Stimulated activated CD4-positive, alpha-beta T cell treated with anti-CD3 and anti-CD28 coated beads, Interleukin-2, amount 100 ng/mL, for 24 hours (primary cell): ENCODE measurements around the gene TAOK1.

ENCODE experiments used
- DNase-seq, 2 donors: peaks; one replicate each; pipeline ENCODE4 v3.0.0-alpha.2; 2020

TAOK1 gene

GRCh38 chr17:29584452-29585079 is 194.4 kb downstream of the TAOK1 start:
- DNase-seq = no peak

DNA sequence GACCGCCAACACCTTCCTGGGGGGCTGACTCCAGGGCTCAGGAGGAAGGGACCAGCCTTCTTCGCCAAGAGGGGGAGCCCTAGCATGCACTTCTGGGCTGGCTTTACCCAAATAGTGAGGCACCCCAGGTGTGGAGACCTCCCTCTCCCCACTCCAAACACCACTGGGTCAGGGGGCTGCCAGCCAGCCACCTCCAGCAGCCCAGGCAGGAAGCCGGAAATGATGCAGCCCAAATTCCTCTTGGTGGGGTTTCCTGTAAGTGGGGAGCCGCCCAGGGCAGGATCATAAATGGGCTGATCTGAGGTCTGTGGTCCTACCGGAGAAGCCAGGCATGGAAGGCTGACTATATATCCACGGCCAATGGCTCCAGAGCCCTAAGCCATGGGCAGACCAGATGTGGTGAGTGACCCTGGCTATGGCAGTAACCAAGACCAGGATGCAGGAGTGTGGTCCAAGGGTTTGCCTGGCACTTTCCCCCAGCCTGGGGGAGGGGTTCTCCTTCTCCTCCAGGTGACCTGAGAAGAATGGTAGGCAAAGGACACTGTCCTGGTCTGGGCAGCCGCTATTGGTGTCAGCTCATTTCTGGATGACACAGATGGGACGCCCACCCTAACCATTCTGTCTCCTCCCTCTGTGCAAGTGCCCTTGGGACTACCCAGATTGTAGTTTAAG is 195.1 kb downstream of the TAOK1 start:
- DNase-seq = peak in 1 of 2 donors; percentile 29

DNA sequence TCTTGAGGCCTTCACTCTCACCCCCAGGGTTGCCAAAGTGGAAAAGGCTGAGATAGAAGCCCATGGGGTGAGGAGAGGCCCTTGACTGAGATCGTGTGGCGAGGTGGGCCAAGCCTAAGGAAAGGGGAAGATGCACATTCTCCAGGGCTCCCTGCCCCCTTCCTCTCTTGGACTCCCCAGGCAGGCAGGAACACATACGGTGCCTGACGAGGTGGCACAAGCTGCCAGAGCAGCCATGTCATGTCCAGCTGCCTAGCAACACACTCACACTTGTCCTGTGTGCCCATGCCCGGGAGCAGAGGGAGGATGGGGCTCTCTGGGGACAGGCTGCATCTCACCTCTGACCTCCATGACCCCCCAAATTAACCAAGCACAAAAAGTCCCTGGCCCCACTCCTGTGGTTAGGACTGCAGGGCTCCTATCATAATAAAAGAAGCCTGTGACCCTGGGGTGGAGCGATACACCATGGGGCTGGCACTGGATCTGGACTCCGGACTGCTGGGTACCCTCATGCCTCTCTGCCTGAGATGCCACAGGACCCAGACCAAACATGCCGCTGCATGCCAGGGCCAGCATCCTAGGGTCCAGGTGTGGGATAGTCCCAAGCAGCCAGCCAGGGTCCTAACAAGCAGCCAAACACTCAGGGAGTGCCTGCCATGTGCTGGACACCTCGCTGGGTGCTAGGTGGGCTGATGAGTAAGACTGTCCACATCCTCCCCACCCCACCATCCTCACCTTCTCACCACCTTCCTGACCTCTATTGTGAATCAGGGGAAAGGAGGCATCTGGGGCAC is 196.7 kb downstream of the TAOK1 start:
- DNase-seq = no peak

- no peak for DNase-seq
Observed at GRCh38 chr17:29587591-29587990, 197.4 kb downstream of the TAOK1 start.

GRCh38 chr17:29588017-29588561 is 197.9 kb downstream of the TAOK1 start:
- no peak for DNase-seq

DNA sequence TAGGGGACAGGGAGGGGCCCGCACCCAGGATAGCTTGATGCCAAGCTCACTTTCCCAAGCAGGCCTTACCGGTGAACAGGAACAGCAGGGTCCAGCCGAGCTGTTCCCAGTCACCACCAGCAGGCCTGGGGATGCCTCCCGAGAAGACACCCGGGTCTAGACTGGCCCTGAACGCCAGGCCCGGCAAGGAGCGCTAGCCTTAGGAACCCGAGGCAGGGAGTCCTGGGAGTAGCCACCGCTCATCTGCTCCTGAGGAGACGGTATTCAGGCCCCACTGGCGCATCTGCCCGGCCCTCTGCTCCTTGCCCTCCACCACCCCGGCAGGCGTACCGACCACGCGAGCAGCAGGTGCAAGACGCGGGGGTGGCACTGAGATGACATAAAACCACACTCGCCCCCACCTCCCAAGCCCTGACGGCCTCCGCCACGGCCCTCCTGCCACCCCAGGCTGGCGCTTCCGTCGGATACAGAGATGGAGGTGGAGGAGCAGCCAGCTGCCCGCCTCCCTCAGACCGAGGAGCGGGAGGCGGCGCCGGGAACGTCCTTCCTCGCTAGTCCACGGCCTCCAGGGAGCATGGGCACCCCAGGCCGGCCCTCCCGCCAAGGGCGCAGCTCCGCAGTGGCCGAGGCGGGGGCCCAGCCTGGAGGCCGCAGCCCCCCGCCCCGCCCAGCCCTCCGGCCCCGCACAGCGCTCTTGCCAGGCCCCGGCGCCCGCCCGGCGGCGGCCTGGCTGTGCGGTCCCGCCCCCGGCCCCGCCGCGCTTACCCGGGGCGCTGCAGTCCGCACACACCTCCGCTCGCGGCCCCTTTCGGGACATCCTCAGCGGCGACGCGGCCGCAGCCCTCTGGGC is 198.6 kb downstream of the TAOK1 start:
- peak; percentile 60 to 65 for DNase-seq

DNA sequence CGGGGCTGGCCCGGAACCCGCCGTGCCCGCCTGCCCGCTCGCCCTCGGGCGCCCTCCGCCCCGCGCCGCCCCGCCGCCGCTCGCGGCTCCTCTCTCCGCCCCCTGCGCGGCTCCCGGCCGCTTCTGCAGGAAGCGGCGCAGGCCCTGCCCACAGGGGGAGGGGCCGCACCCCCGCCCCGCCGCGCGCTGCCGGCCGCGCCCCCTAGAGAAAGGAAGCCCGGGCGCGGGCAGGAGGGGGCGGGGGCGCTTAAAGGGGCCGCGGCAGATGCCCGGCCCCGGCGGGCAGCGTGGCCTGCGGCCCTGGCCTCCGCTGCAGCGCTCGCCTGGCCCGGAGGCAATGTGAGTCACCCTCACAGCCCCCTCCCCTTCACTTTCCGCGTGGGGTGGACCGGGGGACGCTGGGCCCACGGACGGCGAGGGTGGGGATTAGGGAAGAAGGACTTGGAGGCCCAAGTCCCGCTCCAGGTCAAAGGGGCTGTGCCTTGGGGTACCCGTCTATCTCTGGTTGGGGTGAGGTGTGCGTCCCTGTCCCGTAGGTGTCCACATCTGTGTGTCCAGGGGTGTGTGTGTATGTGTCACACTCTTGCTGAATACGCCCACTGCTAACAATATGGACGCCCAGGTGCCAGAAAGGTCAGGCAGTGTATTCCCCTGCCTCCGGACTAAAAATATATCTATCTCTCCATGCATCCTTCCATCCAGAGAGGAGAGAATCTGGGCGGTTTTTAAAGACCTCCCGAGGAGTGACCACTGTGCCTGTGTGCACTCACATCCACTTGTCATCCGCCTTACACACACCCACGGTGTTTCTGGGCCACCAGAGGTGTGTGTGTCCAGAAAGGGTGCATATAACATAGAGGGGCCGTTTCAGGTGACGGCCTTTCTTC is 199.6 kb downstream of the TAOK1 start, which contains the start of gene GIT1:
Gene GIT1, minus strand, starts transcription at position 125 of the 887 bp plus-strand sequence. CDS start 270 bp downstream, outside the sequence.
- peak; percentile 84 to 86 for DNase-seq

DNA sequence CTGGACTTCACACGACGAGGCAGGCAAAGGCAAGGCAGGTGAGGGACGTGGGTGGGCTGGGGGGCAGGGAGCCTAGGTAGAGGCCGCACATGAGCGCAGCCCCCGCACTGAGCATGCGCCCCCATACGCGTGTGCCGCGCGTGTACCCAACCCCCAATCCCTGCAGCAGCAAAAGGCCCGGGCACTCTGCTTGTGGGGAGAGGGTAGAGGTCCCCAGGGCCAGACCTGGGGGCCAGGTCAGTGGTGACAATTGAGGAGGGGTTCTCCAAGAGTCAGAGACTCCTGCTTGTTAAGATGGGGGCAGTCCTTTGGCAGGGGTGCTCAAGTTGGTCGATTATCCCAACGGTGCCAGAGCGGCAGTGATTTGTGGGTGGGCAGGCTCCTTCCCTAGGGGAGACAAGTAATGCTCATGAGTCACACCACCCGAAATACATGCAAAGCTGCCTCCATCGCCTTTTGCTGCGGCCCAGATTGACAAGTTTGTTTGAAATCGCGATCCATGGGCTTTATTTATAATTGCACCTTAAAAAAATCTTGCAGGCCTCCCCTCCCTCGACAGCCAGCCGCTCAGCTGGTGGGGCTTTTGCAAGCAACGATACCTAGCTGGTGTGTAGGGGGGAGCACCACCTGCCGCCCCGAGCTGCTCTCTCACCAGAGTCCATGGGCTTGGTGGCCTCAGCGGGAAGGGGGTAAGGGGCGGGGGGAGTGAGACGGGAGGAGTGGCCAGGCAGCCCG is 200.4 kb downstream of the TAOK1 start:
- DNase-seq = no peak

- peak in 1 of 2 donors; percentile 62 for DNase-seq
Observed at GRCh38 chr17:29591146-29591736, 201.1 kb downstream of the TAOK1 start.

- DNase-seq = peak; percentile 87 to 92
Observed at GRCh38 chr17:29591737-29592608, 201.8 kb downstream of the TAOK1 start.

DNA sequence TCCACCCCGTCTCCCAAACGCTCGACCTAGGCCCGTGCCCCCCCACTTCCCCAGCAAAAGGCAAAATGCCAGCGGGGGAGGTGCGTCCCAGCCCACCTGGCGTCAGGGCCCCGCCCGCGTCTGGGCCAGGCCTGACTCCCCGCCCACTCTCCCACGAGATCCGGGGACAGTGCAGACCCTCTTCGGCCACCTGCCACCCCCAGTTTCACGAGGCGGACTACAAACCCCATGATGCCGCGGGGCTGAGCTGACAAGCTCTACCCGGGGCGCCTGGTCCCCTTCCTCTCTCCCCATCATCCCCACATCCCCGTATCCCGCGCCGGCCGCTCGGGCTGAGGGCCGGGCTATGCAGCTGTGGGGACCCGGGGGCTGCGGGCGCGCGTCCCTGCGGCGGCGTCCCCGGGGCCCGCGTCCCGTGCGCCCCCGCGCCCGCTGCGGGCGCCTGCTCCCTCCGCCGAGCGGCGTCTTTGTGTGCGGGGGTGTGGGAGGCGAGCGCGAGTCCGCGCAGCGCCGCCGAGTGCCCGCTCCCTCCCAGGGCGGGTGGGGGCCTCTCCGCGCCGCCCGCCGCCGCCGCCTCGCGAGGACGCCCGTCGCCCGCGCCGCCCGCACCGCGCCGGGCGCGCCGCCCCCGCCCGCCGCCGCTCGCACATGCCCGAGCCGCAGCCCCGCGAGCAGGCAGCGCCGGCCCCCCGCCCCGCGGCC is 202.8 kb downstream of the TAOK1 start, which contains the start of gene ANKRD13B:
Gene ANKRD13B, plus strand, starts transcription at position 283 of the 702 bp plus-strand sequence. CDS start 490 bp downstream, outside the sequence.
- DNase-seq = peak; percentile 59 to 70

- peak in 1 of 2 donors; percentile 51 for DNase-seq
Observed at GRCh38 chr17:29593591-29594518, 203.7 kb downstream of the TAOK1 start.

GRCh38 chr17:29594519-29595090 is 204.4 kb downstream of the TAOK1 start:
- DNase-seq = no peak

DNA sequence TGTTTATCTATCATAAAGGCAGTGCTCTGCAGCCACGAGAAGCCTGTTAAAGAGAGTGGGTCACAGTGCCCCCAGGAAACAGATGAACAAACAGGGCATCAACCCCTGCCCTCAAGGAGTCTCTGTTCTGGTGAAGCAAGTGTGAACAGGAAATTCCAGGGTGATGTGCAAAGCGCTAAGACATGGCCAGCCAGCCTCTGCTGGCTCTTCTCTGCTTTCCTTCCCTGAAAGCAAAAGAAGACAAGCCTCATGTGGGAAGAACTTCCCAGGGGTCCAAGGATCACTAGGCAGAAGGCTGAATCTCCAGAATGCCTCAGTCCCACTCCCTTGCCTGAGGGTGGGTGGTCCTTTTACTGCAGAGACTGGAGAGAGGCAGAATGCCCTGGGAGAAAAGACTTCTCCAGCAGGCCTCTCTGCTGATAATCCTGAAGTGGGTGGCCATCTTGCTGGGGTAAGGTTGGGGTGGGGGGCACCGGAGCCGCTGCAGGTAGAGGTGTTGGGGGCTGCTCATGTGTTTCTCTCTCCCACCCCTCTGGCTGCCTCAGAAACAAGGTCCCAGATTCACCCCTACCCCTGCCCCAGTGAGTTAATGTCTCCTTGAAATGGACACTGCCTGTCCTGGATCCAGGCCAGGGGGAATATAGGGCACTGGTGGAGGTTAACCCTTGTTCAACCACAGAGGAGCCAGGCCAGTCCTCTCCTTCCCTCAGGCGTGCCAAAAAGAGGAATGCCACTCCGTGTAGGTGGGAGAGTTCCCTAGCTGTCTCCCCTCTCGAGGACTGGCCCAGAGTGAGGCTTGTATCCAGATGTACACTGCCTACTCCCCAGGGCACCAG is 205.2 kb downstream of the TAOK1 start:
- no peak for DNase-seq

DNA sequence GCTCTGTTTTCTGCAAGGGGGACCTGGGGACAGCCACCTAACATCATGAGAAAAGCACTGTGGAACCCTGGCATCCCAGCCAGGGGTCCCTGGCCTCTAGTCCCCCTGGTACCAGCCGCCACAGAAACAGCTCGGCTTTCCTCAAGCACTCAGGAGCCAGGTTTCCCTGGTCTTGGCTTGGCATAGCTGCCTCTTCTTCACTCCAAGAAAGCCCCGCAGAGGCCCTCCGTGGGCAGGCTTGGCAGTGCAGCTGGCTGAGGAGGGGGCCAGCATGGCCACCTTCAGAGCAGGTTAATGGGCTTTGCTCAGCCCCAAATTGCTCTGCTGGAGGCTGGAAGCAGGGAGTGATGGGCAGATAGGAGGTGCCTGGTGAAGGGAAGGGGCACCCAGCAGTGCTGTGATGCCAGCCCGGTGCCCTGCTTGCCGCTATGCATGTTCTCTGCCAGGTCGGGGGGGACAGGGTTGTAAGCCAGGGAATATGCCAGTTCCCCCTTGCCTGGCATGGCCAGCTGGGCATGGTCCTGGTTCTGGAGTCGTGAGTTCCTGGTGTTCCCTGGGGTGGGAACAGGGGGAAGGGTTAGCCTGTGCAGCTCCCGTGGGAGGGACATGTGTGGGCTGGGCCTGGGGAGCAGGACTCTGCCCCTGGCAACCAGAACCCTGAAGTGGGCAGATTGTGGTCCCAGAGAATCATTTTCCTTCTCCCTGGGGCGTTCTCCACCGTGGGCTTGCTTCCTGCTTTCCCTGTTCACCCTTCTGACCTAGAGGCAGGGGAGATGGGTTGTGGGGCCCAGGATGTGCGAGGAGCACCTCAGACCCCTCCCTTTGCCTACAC is 206.0 kb downstream of the TAOK1 start:
- DNase-seq = no peak
